Measurements from ENCODE around the gene NCK2. TPM values are rescaled to one million over a fixed set of nuclear protein-coding genes. Genes with fewer than 3 reads are reported as not detected.
"Not testable (repeated sequence)": the region's sequence is repeated elsewhere in the genome, so short reads cannot be mapped to it uniquely, and the experiment has no call there.

NCK2 gene
- polyA plus RNA-seq, 1 of the 3 experiments (the other 2 are of a cell fraction) = 42.8 TPM

GRCh38 chr2:105756435-105756834 lies 11.7 kb downstream of the NCK2 start:
- Histone ChIP-seq H3K4me2 (no peak overlapping the region), H3K36me3 (replicated peaks in 1 of 2; ENCODE audit: control insufficient read depth in 1 of 2, insufficient read depth in 2 of 2, low read length in 1 of 2) (peaks cover under 1 to 5% of the 10 kb centered on the region in 2 experiments), H4K20me1 (ENCODE audit: insufficient read depth) (peaks cover 88% of the 10 kb centered on the region), H3K27ac (ENCODE audit: low read depth in 2 of 2, low read length in 1 of 2) (no peak overlapping the region), H3K4me3 (ENCODE audit: low read depth in 2 of 2, low read length in 1 of 2) (no peak overlapping the region), H3K9me3 (no peaks in the 10 kb centered on the region), H3K79me2 (ENCODE audit: insufficient read depth) (peaks cover 97% of the 10 kb centered on the region), H3K9me2 (no peaks in the 10 kb centered on the region), H2AFZ (ENCODE audit: low read depth) (no peak overlapping the region), H3K27me3 (ENCODE audit: insufficient read depth) (no peaks in the 10 kb centered on the region), H3K4me1 (ENCODE audit: control insufficient read depth in 1 of 2, insufficient read depth in 2 of 2, low read depth in 1 of 2, low read length in 1 of 2) (peaks cover 0 to 3% of the 10 kb centered on the region in 2 experiments; a peak in 1 of 4 replicates), H3F3A (replicated peaks; ENCODE audit: insufficient read depth) (no peaks in the 10 kb centered on the region), H3K9ac (no peak overlapping the region)
- no peak for TF ChIP-seq SMC3 (IDR thresholded peaks at IDR 0.05; ENCODE audit: low read depth, low read length)
- TF ChIP-seq SIN3A (IDR thresholded peaks at IDR 0.05; ENCODE audit: borderline replicate concordance, low read depth, low read length) = no peak
- TF ChIP-seq FOXM1 (IDR thresholded peaks at IDR 0.05; ENCODE audit: low read depth) = no peak
- no peak for TF ChIP-seq CHD2 (IDR thresholded peaks at IDR 0.05; ENCODE audit: low read length, partially characterized antibody)
- no peak for TF ChIP-seq FOSL2 (IDR thresholded peaks at IDR 0.05; ENCODE audit: borderline replicate concordance, low read depth)
- no peak for TF ChIP-seq MAX (IDR thresholded peaks at IDR 0.05; ENCODE audit: low read depth)
- no peak for TF ChIP-seq RFX5 (IDR thresholded peaks at IDR 0.05; ENCODE audit: low read length)
- no peak for TF ChIP-seq USF1 (IDR thresholded peaks at IDR 0.05; ENCODE audit: borderline replicate concordance, low read depth)
- no peak for TF ChIP-seq ZBTB33 (IDR thresholded peaks at IDR 0.05; ENCODE audit: borderline replicate concordance, low read depth)
- TF ChIP-seq CTCF (IDR thresholded peaks at IDR 0.05) = no peak
- TF ChIP-seq GATA2 (CRISPR knock-in tag; IDR thresholded peaks at IDR 0.05) = no peak
- TF ChIP-seq IRF3 (IDR thresholded peaks at IDR 0.05; ENCODE audit: low read depth, low read length) = no peak
- no peak for TF ChIP-seq TAF1 (IDR thresholded peaks at IDR 0.05; ENCODE audit: borderline replicate concordance, low read depth, low read length)
- TF ChIP-seq RCOR1 (IDR thresholded peaks at IDR 0.05; ENCODE audit: low read length) = no peak
- TF ChIP-seq ELF1 (IDR thresholded peaks at IDR 0.05) = no peak
- no peak for TF ChIP-seq TEAD4 (IDR thresholded peaks at IDR 0.05; ENCODE audit: borderline replicate concordance, insufficient read depth)
- TF ChIP-seq REST (IDR thresholded peaks at IDR 0.05; ENCODE audit: low read depth, low read length) = no peak
- TF ChIP-seq TCF12 (IDR thresholded peaks at IDR 0.05) = no peak
- no peak for TF ChIP-seq YY1 (IDR thresholded peaks at IDR 0.05; ENCODE audit: low read depth)
- TF ChIP-seq JUND (IDR thresholded peaks at IDR 0.05) = no peak
- no peak for DNase-seq
- CTCF ChIA-PET = no interaction called here
- POLR2A ChIA-PET = no interaction called here
- WGBS (ENCODE audit: low lambda C conversion rate) = 93% methylated on average over 4 of the region's 4 CpGs

GRCh38 chr2:105756865-105757264 lies 12.2 kb downstream of the NCK2 start:
- H3K9me3 ChIP-seq; H3K4me3 ChIP-seq (ENCODE audit: low read depth in 2 of 2, low read length in 1 of 2); H3K9ac ChIP-seq; H2AFZ ChIP-seq (ENCODE audit: low read depth); DNase-seq; H3K27ac ChIP-seq (ENCODE audit: low read depth in 2 of 2, low read length in 1 of 2); H3K9me2 ChIP-seq; H3K4me1 ChIP-seq (ENCODE audit: control insufficient read depth in 1 of 2, insufficient read depth in 2 of 2, low read depth in 1 of 2, low read length in 1 of 2); H3K27me3 ChIP-seq (ENCODE audit: insufficient read depth); POLR2A ChIA-PET; H3K36me3 ChIP-seq (replicated peaks in 1 of 2; ENCODE audit: control insufficient read depth in 1 of 2, insufficient read depth in 2 of 2, low read length in 1 of 2); H3K4me2 ChIP-seq; H3F3A ChIP-seq (replicated peaks; ENCODE audit: insufficient read depth): not testable (repeated sequence)
- CTCF ChIA-PET = interaction anchor here (1.0 kb wide), 1 partner anchor 217 kb away, joined by 3 read pairs; no protein-coding TSS in a partner anchor
- WGBS (ENCODE audit: low lambda C conversion rate) = 95% methylated on average over 10 of the region's 10 CpGs
- H3K79me2 ChIP-seq (ENCODE audit: insufficient read depth) = peaks cover 97% of the 10 kb centered on the region
- H4K20me1 ChIP-seq (ENCODE audit: insufficient read depth) = peaks cover 89% of the 10 kb centered on the region

All from SK-N-SH (cell line).